ENCODE data around the gene CCL18. TPM values are rescaled to one million over a fixed set of nuclear protein-coding genes. Genes with fewer than 3 reads are reported as not detected.
"Not testable (repeated sequence)": the region's sequence is repeated elsewhere in the genome, so short reads cannot be mapped to it uniquely, and the experiment has no call there.

CCL18 gene
- total RNA-seq, 4 donors from 2014 or later = 0.66 to 19.2 (median 2.2) TPM; not detected in 1

DNA sequence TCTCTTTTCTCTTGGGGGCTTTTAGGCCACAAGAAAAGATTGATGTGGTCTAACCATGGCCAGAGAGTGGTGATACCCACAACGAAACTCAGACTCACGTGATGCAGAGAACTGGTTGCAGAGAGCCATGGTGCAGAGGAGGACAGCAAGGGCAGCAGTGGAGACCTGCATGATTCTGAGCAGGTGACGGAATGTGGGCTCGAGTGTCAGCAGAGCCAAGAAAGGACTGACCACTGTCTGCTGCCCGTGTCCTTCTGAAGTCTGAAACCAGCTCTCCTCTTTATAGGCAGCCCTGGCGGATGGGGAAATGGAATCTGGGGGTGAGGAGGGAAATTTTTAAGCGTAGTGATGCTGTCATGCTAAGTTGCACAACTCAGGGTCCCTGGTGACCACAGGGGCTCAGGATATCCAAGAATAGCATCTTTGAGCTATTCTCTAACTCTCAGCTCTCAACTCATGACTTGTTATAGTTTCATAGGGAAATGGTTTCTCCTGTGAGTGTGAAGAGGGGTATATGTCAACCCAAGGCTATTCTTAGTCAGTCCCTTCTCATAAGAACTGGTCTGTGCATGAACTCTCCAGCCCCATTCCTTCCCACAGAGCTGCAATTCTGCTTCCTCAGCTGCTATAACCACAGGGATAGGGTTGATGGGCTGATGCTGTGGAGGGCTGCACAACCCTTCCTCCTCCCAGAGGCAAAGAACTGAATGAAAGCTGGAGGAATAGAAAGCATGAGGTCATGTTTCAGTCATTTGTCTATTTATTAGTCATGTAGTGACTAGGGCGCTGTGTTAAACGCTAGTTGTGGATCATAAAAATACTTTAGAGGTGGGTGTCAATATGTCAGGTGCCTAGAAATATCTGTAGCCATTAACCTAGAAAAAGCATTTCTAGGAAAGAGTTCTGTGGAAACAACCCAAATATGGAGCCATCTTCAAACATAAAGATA, 26.1 kb downstream of the CCL18 start, which contains the start of gene CCL3:
Gene CCL3, minus strand, starts transcription at position 256 of the 949 bp plus-strand sequence. Its CDS starts 85 bp downstream, at position 171.
- TF ChIP-seq, protein P1, sequence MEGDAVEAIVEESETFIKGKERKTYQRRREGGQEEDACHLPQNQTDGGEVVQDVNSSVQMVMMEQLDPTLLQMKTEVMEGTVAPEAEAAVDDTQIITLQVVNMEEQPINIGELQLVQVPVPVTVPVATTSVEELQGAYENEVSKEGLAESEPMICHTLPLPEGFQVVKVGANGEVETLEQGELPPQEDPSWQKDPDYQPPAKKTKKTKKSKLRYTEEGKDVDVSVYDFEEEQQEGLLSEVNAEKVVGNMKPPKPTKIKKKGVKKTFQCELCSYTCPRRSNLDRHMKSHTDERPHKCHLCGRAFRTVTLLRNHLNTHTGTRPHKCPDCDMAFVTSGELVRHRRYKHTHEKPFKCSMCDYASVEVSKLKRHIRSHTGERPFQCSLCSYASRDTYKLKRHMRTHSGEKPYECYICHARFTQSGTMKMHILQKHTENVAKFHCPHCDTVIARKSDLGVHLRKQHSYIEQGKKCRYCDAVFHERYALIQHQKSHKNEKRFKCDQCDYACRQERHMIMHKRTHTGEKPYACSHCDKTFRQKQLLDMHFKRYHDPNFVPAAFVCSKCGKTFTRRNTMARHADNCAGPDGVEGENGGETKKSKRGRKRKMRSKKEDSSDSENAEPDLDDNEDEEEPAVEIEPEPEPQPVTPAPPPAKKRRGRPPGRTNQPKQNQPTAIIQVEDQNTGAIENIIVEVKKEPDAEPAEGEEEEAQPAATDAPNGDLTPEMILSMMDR (IDR thresholded peaks at IDR 0.05; ENCODE audit: low read depth) = no peak

GRCh38 chr17:36092230-36092629, 28.2 kb downstream of the CCL18 start:
- TF ChIP-seq, protein P1 (IDR thresholded peaks at IDR 0.05; ENCODE audit: low read depth) = no peak

- TF ChIP-seq, protein P1 (IDR thresholded peaks at IDR 0.05; ENCODE audit: low read depth) = no peak
Measured at GRCh38 chr17:36094232-36094631, 30.2 kb downstream of the CCL18 start.

DNA sequence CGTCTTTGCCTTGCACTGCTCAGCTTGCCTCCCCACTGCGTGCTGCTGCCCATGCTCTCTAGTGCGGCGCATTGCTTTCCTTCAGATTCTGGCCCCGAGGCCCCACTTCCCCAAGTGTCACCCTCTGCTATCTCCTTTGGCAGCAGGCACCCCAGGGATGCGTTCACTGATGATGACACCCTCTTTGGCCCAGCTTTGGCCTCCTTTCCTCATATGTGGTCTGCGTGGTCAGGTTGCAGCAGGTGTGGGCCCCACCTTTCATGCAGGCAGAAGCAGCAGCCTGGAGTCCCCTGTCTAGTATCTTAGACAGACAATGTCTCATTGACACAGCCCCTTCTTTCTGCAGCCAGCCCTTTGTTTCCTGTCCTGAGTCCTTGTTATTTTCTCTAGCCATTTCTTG, 30.7 kb downstream of the CCL18 start:
- TF ChIP-seq, protein P1 (IDR thresholded peaks at IDR 0.05; ENCODE audit: low read depth) = no peak

DNA sequence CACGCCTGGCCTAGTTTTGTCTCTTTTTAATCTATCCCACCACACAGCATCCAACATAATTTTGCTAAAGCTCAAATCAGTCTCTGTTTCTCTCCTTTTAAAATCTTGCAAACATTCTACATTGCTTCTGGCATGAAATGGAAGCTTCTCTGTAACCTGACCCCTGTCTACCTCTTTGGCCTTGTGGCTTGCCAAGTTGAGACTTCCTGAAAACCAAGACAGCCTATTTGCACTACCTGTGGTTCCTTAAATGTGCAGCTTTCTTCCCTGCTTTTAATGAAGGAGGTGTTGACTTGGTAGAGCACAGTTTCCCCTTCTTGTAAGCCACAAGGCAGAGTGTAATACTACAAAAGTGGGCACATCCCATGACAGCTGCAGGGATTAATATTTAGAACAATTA, 31.9 kb downstream of the CCL18 start:
- TF ChIP-seq, protein P1 (IDR thresholded peaks at IDR 0.05; ENCODE audit: low read depth) = no peak

DNA sequence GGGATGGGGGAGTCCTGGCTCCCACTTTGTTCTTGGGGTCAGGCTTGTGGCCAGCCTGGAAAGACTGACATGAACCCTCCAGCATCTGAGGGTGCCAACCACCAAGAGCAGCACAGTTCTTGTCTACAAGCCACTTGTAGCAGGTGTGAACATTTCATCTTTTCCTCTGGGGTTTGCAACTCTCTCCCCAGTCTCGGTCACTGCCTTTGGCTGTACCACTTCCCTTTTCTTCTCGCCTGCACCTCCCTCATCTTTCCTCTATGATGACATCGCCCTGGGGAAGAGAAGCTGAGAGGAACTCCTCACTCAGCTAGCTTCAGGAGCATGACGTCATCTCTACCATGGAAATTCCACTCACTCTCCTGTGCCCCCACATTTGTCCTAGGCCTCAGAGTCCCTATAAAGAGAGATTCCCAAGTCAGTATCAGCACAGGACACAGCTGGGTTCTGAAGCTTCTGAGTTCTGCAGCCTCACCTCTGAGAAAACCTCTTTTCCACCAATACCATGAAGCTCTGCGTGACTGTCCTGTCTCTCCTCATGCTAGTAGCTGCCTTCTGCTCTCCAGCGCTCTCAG, 39.4 kb downstream of the CCL18 start, which contains the start of gene CCL4:
Gene CCL4, plus strand, starts transcription at position 427 of the 575 bp plus-strand sequence. Its CDS starts 79 bp downstream, at position 506.
- TF ChIP-seq, protein P1 (IDR thresholded peaks at IDR 0.05; ENCODE audit: low read depth) = not testable (repeated sequence)

GRCh38 chr17:36104701-36105181, 40.7 kb downstream of the CCL18 start:
- TF ChIP-seq, protein P1 (IDR thresholded peaks at IDR 0.05; ENCODE audit: low read depth) = no peak
